ENCODE data around the gene ETFB.

Gene ETFB

DNA sequence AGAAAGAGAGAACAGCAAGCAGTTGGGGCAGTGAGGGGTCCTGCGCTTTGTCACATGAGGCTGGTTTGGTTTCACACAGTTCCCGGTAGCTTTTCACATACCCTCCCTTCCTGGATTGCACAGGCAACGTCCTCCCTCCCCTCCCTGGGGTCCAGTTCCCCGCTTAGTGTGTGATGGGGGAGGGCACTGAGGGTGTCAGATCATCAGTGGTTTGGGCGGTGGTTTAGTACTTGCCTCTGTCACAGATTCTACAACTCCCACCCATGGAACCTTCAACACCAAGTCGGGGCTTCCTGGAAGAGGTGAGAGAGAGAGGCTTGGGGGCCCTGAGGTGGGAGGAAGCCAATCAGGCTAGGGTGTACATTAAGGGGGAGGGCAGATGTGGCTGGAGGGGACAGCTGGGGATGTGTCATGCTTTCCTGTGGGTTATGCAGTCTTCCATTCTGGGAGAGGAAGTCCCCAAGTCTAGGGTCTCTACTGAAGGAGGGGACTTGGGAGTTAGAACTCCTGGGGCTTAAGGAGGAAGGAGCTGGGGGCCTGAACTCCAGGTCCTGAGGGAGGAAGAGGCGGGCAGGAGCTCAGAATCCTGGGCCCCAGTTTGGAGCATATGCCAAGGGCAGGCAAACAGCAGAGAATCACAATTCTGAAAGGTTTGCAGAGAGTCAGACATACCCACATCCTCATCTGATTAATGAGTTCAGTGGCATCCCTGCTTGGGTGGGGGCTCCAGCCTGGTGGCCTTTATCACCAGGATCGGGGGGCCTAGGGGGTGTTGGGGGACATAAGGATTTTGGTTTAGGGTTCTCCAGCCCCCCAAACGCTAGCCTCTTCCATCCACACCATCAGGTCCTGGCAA lies 6.7 kb upstream of the ETFB start, which contains the start of gene NKG7:
TSS of gene NKG7 (minus strand) at position 6 of the 856 bp plus-strand sequence. CDS start 119 bp downstream, outside the sequence.
- peak in 2 of 3 experiments; percentile 74 to 81 for DNase-seq (ENCODE audit: low read depth in 2 of 3, low spot score in 2 of 3)

GRCh38 chr19:51372021-51372648 lies 5.9 kb upstream of the ETFB start:
- DNase-seq (ENCODE audit: low read depth in 2 of 3, low spot score in 2 of 3) = no peak

- DNase-seq (ENCODE audit: low read depth in 2 of 3, low spot score in 2 of 3) = no peak
These were observed 5.0 kb upstream of the ETFB start for GRCh38 chr19:51371186-51371690.

DNA sequence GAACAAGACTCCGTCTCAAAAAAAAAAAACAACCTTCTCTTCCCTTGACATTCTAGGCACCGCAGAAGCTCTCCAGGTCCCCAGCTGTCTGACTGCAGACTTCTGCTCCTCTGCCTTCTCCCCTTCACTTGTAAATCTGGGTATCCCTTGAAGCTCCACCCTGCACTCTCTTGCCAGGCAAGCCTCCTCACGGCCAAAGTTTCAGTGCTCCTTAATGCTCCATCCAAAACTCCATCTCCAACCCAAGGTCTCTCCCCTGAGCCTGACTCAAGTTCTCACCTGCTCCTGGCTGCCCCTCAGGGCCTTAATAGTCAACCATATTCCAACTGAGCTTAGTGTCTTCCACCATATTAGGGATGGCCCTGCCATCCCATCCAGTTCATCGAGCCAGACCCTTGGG lies 4.0 kb upstream of the ETFB start:
- no peak for DNase-seq (ENCODE audit: low read depth in 2 of 3, low spot score in 2 of 3)

GRCh38 chr19:51368366-51369282 lies 2.4 kb upstream of the ETFB start, which contains the start of gene CLDND2:
Gene CLDND2 (minus strand): TSS chr19:51369003. CDS start chr19:51368577, 426 bp downstream.
- DNase-seq (ENCODE audit: low read depth in 2 of 3, low spot score in 2 of 3) = peak in 1 of 3 experiments; percentile 47

GRCh38 chr19:51367565-51368365 lies 1.6 kb upstream of the ETFB start:
- DNase-seq (ENCODE audit: low read depth in 2 of 3, low spot score in 2 of 3) = peak; percentile 97 to 99 (median 97)

GRCh38 chr19:51367255-51367564 lies 1.0 kb upstream of the ETFB start:
- DNase-seq (ENCODE audit: low read depth in 2 of 3, low spot score in 2 of 3) = no peak

DNA sequence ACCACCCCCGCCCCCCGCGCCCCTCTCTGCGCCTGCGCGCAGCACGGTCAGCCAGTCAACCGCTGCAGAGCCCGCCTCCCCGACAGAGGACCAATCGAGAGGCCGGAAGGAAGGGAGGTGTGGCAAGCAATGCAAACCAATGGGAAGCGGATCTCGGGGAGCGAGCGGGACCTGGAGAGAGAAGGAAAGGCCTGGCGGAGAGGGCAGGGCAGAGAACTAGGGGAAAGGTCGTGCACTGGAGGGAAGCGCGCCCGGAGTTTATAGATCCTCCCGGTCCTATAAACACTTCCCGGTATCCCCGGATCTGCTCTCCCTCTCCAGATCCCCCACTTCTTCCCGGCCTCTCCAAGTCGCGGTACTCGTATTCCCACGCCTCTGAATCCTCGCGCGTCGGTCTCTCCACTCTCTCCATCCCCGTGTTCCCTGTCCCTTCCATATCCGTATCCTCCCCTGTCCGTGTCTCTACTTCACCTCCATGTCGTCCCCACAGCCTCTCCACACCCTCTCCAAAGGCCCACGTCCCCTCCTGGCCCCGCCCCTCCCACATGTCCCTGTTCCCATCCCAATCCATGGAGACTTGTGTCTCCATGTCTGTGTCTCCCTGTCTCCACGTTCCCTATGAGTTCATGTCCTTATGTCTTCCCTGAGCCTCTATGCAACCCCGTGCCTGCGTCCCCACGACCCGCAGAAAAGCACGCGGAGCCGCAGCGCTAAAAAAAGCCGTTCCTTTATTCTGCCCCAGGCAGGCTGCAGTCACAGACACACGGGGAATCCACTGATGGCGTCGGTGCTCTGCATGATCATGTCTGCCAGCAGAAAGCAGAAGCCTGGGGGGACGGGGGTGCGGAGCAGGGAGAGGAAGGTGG lies 434 bp upstream of the ETFB start:
- DNase-seq (ENCODE audit: low read depth in 2 of 3, low spot score in 2 of 3) = peak; percentile 68 to 89 (median 89)

DNA sequence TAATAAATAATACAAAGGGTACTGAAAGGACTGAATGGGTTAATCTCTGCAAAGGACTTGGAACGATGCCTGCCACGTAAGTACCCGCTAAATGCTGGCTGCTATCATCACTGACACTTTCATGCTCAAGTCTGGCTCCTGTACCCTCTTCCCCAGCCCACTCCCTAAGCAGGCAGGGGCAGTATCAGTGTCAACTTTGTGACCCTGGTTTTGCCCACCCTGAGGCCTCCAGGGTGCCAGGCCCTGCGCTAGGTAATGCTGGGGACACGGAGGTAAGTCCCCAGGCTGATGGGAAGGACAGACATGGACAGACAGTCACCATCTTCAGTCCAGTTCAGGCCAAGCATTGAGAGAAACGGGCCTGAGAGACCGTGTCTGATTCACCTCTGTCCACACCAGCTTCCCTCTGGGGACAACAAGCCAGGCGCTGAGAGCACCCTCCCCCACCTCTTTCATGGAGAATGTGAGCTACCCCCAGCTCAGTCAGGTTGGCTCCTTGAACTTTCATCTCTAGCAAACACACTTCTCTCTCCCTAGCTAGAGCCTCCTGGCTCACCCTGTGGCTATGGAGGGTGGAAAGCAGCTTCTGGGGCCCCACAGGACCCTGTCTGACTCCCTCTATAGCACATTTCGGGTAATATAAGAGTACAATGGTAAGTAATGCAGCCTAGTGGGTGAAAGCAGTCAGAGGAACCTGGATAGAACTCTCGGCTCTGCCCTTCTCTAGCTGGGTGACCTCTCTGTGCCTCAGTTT lies 800 bp downstream of the ETFB start:
- no peak for DNase-seq (ENCODE audit: low read depth in 2 of 3, low spot score in 2 of 3)

DNA sequence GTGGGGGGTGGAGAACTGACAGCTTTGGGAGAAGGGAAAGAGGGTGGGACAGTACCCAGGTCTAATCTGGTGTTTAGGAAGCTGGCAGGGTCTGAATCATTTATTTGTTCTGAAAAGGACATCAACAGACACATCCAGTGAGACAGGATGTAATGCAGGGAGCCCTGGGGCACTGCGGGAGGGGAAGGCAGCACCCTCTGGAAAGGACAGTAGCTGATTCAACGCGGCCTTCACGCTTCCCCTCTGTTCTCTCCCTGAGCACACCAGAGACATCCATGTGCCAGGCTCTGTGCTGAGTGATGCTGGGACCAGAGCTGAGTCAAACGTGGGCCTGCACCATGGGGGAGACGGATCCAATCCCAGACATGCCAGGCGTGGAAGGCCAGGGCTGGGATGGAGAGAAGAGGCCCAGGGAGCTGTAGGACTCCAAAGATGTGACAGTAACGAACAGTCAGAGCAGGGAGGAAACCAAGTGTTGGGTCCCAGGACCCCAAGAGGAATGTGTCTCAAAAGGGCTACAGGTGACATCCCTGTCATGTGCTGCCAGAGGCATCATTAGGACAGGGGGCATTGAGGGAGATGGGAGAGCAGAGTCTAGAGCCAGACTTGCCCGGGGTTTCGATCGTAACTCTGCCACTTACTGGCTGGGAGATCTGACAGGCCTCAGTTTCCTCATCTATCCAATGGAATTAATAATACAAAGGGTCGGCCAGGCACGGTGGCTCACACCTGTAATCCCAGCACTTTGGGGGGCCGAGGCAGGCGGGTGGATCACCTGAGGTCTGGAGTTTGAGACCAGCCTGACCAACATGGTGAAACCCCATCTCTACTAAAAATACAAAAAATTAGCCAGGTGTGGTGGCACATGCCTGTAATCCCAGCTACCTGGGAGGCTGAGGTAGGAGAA lies 1.7 kb downstream of the ETFB start:
- no peak for DNase-seq (ENCODE audit: low read depth in 2 of 3, low spot score in 2 of 3)

DNA sequence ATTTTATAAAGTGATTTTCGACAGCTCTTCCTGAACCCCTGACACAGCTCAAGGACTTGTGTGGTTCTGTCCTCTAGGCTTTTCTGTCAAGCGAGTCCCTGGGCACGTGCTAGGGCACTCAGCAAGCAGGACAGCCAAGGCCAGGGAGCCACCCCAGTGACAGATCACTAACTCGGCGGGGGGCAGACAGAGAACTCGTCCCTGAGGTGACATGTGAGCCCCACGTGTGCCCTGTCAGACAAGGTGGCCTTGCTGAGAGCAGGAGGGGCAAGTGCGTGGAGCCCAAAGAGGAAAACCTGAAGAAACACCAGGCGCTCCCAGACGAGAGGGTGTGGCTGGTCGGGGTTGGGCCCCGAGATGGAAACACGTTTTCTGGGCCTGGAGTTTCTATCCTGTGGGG lies 4.9 kb downstream of the ETFB start:
- DNase-seq (ENCODE audit: low read depth in 2 of 3, low spot score in 2 of 3) = no peak

GRCh38 chr19:51359294-51359693 lies 6.9 kb downstream of the ETFB start:
- no peak for DNase-seq (ENCODE audit: low read depth in 2 of 3, low spot score in 2 of 3)

DNA sequence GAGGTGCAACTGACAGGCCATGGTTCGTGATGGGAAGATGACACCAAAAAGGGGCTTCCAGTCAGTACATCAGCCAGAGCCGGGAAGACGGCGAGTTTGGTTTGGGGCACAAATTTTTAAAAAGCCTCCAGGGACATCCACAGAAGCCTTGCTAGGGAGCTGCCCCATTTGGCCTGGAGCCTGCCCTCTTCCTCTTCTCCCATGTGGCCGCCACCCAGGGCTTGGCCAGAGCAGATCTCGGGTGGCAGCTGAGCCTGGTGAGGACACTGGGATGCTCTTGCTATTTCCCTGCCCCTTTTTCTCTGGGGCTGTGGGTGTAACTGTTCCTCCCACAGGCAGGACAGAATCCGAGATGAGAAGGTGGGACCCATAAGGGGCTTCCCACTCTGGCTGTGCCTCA lies 8.2 kb downstream of the ETFB start:
- no peak for DNase-seq (ENCODE audit: low read depth in 2 of 3, low spot score in 2 of 3)

DNA sequence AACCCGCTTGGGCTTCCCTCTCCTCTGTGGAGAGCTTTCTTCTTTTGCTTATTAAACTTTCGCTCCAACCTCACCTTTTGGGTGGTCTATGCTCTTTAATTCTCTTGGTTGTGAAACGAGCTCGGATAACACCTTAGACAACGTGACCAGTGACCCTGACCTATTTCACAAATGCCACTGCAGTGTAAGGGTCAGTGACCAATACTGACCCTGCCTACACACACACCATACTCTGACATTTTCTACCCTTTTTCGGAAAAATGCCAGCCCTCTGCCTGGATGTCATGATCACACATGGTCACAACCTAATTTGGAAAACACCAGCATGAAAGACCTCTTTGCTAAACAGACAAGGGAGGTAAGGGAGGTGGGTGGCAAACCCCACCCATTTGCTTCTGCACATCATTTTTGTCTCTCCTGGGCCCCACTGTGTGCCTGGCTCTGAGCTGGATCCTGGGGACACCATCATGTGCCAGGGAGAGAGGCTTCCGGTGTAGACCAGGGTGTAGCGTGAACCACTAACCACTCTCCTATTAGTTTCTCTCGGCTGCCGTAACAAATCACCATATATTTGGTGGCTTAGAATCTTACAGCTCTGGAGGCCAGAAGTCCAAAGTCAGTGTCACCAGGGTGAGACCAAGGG lies 9.9 kb downstream of the ETFB start:
- DNase-seq (ENCODE audit: low read depth in 2 of 3, low spot score in 2 of 3) = no peak

- DNase-seq (ENCODE audit: low read depth in 2 of 3, low spot score in 2 of 3) = no peak
These were observed 11.4 kb downstream of the ETFB start for GRCh38 chr19:51354742-51355148.

- no peak for DNase-seq (ENCODE audit: low read depth in 2 of 3, low spot score in 2 of 3)
These were observed 12.0 kb downstream of the ETFB start for GRCh38 chr19:51354103-51354741.

Measured in activated CD8-positive, alpha-beta memory T cell treated with anti-CD3 and anti-CD28 coated beads for 48 hours (primary cell).